GM03348 (cell line): Measurements from ENCODE around the gene UBE4A.
A peak's percentile ranks its signal among the peaks of the same experiment; 100 is the strongest.

Source experiments
- DNase-seq: peaks from one replicate; pipeline ENCODE4 v3.0.0; 2012; ENCODE audit warnings: low spot score

Gene UBE4A

GRCh38 chr11:118341815-118342489 lies 17.4 kb upstream of the UBE4A start:
- no peak for DNase-seq

- DNase-seq, result no peak
Observed at GRCh38 chr11:118342503-118343161, 16.8 kb upstream of the UBE4A start, which contains the start of gene CD3D. Gene CD3D (minus strand): TSS chr11:118342705. CDS start chr11:118342607, 98 bp downstream.

- no peak for DNase-seq
Observed at GRCh38 chr11:118343248-118343647, 16.2 kb upstream of the UBE4A start.

GRCh38 chr11:118343981-118344515 lies 15.4 kb upstream of the UBE4A start, which contains the start of gene CD3G:
Gene CD3G (plus strand): TSS chr11:118344344. CDS start chr11:118344424, 80 bp downstream.
- no peak for DNase-seq

- DNase-seq, result no peak
Observed at GRCh38 chr11:118349475-118349874, 9.9 kb upstream of the UBE4A start.

GRCh38 chr11:118353084-118353710 lies 6.2 kb upstream of the UBE4A start:
- peak; percentile 39 for DNase-seq

- DNase-seq, result no peak
Observed at GRCh38 chr11:118358071-118358470, 1.3 kb upstream of the UBE4A start.

- DNase-seq, result no peak
Observed at GRCh38 chr11:118364956-118365615, 5.7 kb downstream of the UBE4A start.

- no peak for DNase-seq
Observed at GRCh38 chr11:118366287-118366686, 6.9 kb downstream of the UBE4A start.

GRCh38 chr11:118370774-118371173 lies 11.4 kb downstream of the UBE4A start:
- no peak for DNase-seq

- no peak for DNase-seq
Observed at GRCh38 chr11:118373263-118373662, 13.9 kb downstream of the UBE4A start.

- no peak for DNase-seq
Observed at GRCh38 chr11:118373871-118374270, 14.5 kb downstream of the UBE4A start.

GRCh38 chr11:118374729-118375128 lies 15.3 kb downstream of the UBE4A start:
- DNase-seq, result peak; percentile 65

- DNase-seq, result no peak
Observed at GRCh38 chr11:118375978-118376377, 16.6 kb downstream of the UBE4A start.

GRCh38 chr11:118379497-118379896 lies 20.1 kb downstream of the UBE4A start:
- DNase-seq, result no peak

- no peak for DNase-seq
Observed at GRCh38 chr11:118380571-118380970, 21.2 kb downstream of the UBE4A start.

- DNase-seq, result no peak
Observed at GRCh38 chr11:118382954-118383353, 23.6 kb downstream of the UBE4A start.

- DNase-seq, result no peak
Observed at GRCh38 chr11:118383657-118384056, 24.3 kb downstream of the UBE4A start.

- DNase-seq, result no peak
Observed at GRCh38 chr11:118396097-118396501, 36.7 kb downstream of the UBE4A start.

- DNase-seq, result no peak
Observed at GRCh38 chr11:118397448-118397847, 38.0 kb downstream of the UBE4A start.

GRCh38 chr11:118398791-118399559 lies 39.6 kb downstream of the UBE4A start:
- no peak for DNase-seq
